ENCODE measurements around the gene SNX25.

Gene SNX25

GRCh38 chr4:185265942-185266341, 56.5 kb downstream of the SNX25 start:
- DNase-seq (ENCODE audit: low spot score): no peak

- no peak for DNase-seq (ENCODE audit: low spot score)
These were observed 59.9 kb downstream of the SNX25 start for GRCh38 chr4:185269286-185269685.

GRCh38 chr4:185270037-185270436, 60.6 kb downstream of the SNX25 start:
- no peak for DNase-seq (ENCODE audit: low spot score)

GRCh38 chr4:185270885-185271284, 61.5 kb downstream of the SNX25 start:
- DNase-seq (ENCODE audit: low spot score): no peak

GRCh38 chr4:185272245-185272644, 62.8 kb downstream of the SNX25 start:
- no peak for DNase-seq (ENCODE audit: low spot score)

GRCh38 chr4:185275501-185275900, 66.1 kb downstream of the SNX25 start:
- DNase-seq (ENCODE audit: low spot score): no peak

- no peak for DNase-seq (ENCODE audit: low spot score)
These were observed 66.6 kb downstream of the SNX25 start for GRCh38 chr4:185276036-185276435.

- DNase-seq (ENCODE audit: low spot score): no peak
These were observed 69.3 kb downstream of the SNX25 start for GRCh38 chr4:185278716-185279115.

GRCh38 chr4:185280608-185281007, 71.2 kb downstream of the SNX25 start:
- DNase-seq (ENCODE audit: low spot score): peak; percentile 74

- no peak for DNase-seq (ENCODE audit: low spot score)
These were observed 73.6 kb downstream of the SNX25 start for GRCh38 chr4:185282968-185283367.

- DNase-seq (ENCODE audit: low spot score): no peak
These were observed 74.3 kb downstream of the SNX25 start for GRCh38 chr4:185283723-185284122.

- no peak for DNase-seq (ENCODE audit: low spot score)
These were observed 76.4 kb downstream of the SNX25 start for GRCh38 chr4:185285632-185286393.

GRCh38 chr4:185286571-185286970, 77.2 kb downstream of the SNX25 start:
- DNase-seq (ENCODE audit: low spot score): no peak

- no peak for DNase-seq (ENCODE audit: low spot score)
These were observed 77.6 kb downstream of the SNX25 start for GRCh38 chr4:185287031-185287430.

- no peak for DNase-seq (ENCODE audit: low spot score)
These were observed 80.7 kb downstream of the SNX25 start for GRCh38 chr4:185290018-185290607.

GRCh38 chr4:185290656-185291055, 81.3 kb downstream of the SNX25 start:
- no peak for DNase-seq (ENCODE audit: low spot score)

GRCh38 chr4:185293202-185293601, 83.8 kb downstream of the SNX25 start:
- no peak for DNase-seq (ENCODE audit: low spot score)

- no peak for DNase-seq (ENCODE audit: low spot score)
These were observed 87.5 kb downstream of the SNX25 start for GRCh38 chr4:185296665-185297460.

- no peak for DNase-seq (ENCODE audit: low spot score)
These were observed 89.5 kb downstream of the SNX25 start for GRCh38 chr4:185298728-185299430.

- DNase-seq (ENCODE audit: low spot score): no peak
These were observed 95.1 kb downstream of the SNX25 start for GRCh38 chr4:185304541-185304940.

GRCh38 chr4:185304944-185305690, 95.7 kb downstream of the SNX25 start:
- peak; percentile 33 for DNase-seq (ENCODE audit: low spot score)

- no peak for DNase-seq (ENCODE audit: low spot score)
These were observed 96.6 kb downstream of the SNX25 start for GRCh38 chr4:185305979-185306442.
